Adrenal gland (tissue), 5 donors: ENCODE results near the gene RASSF5.

Experiments used
- POLR2A ChIP-seq, 2 donors: fragments of 450-650 bp; IDR thresholded peaks; one replicate each; pipeline ENCODE4 v1.6.1; 2017; ENCODE audit warnings: antibody characterized with exemption in 2 of 2, mild to moderate bottlenecking in 2 of 2, moderate library complexity in 1 of 2
- TF ChIP-seq, protein P1 (sequence below), 6 experiments: fragments of 450-650 bp in 4 of 6; fragments of 200-600 bp in 2 of 6; sonication (generic) in 1 of 6; IDR thresholded peaks; 1 replicate in 5 of 6; 2 replicates in 1 of 6; pipeline versions ENCODE4 v1.5.1 to v1.8.0; 2016 to 2021; ENCODE audit warnings: antibody characterized with exemption in 6 of 6, mild to moderate bottlenecking in 2 of 6, moderate library complexity in 1 of 6
- donor health status: DM: no; HTN: no; CAD: no.

DNA sequence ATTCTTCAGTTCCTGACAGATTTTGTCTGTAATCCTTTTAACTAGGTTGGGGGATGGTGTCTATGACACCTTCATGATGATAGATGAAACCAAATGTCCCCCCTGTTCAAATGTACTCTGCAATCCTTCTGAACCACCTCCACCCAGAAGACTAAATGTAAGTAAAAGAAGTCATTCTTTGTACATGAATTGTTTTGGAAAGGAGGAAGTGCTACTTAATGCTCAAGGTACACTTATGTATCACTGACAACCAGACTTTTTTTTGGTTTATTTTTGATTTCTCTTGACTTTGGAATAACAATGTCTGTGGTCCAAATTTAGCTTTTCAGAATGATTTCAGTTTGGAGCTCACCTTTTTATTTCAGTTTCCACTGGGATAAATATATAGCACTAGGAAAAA is 130.3 kb downstream of the RASSF5 start:
- TF ChIP-seq POLR2A (IDR thresholded peaks at IDR 0.05): no peak
- TF ChIP-seq, protein P1, sequence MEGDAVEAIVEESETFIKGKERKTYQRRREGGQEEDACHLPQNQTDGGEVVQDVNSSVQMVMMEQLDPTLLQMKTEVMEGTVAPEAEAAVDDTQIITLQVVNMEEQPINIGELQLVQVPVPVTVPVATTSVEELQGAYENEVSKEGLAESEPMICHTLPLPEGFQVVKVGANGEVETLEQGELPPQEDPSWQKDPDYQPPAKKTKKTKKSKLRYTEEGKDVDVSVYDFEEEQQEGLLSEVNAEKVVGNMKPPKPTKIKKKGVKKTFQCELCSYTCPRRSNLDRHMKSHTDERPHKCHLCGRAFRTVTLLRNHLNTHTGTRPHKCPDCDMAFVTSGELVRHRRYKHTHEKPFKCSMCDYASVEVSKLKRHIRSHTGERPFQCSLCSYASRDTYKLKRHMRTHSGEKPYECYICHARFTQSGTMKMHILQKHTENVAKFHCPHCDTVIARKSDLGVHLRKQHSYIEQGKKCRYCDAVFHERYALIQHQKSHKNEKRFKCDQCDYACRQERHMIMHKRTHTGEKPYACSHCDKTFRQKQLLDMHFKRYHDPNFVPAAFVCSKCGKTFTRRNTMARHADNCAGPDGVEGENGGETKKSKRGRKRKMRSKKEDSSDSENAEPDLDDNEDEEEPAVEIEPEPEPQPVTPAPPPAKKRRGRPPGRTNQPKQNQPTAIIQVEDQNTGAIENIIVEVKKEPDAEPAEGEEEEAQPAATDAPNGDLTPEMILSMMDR (IDR thresholded peaks at IDR 0.05): no peak
